Stimulated activated naive CD8-positive, alpha-beta T cell treated with anti-CD3 and anti-CD28 coated beads, Interleukin-15, Interleukin-2, amounts not matched to agents 100 ng/mL and 50 ng/mL, for 24 hours (primary cell): ENCODE results near the gene AIPL1.

Experiments used
- H3K27ac Mint-ChIP-seq: one replicate; pipeline ENCODE4 v1.8.0; 2021; ENCODE audit warnings: mild to moderate bottlenecking, mixed read lengths
- H3K27me3 Mint-ChIP-seq: one replicate; pipeline ENCODE4 v1.8.0; 2021; ENCODE audit warnings: mixed read lengths
- H3K36me3 Mint-ChIP-seq: one replicate; pipeline ENCODE4 v1.8.0; 2021; ENCODE audit warnings: low read depth, mixed read lengths
- H3K4me1 Mint-ChIP-seq: one replicate; pipeline ENCODE4 v1.8.0; 2021; ENCODE audit warnings: low read depth, mixed read lengths
- H3K4me3 Mint-ChIP-seq: one replicate; pipeline ENCODE4 v1.8.0; 2021; ENCODE audit warnings: mild to moderate bottlenecking, mixed read lengths
- H3K9me3 Mint-ChIP-seq: one replicate; pipeline ENCODE4 v1.8.0; 2021; ENCODE audit warnings: mixed read lengths

AIPL1 gene

GRCh38 chr17:6387442-6387841, 47.5 kb downstream of the AIPL1 start:
- Mint-ChIP-seq H3K27me3 (peaks cover 15% of the 10 kb centered on the region), H3K9me3 (no peaks in the 10 kb centered on the region), H3K4me1 (peaks cover 5% of the 10 kb centered on the region), H3K27ac (no peak overlapping the region), H3K4me3 (no peak overlapping the region), H3K36me3 (no peaks in the 10 kb centered on the region)

- H3K4me3 Mint-ChIP-seq = no peak overlapping the region
- peaks cover 5% of the 10 kb centered on the region for H3K4me1 Mint-ChIP-seq
- peaks cover 21% of the 10 kb centered on the region for H3K27me3 Mint-ChIP-seq
- no peaks in the 10 kb centered on the region for H3K36me3 Mint-ChIP-seq
- H3K9me3 Mint-ChIP-seq = no peaks in the 10 kb centered on the region
- no peak overlapping the region for H3K27ac Mint-ChIP-seq
These were observed 48.8 kb downstream of the AIPL1 start for GRCh38 chr17:6386041-6386630.

GRCh38 chr17:6384481-6384880, 50.4 kb downstream of the AIPL1 start:
- Mint-ChIP-seq H3K4me3 (no peak overlapping the region), H3K27me3 (peaks cover 21% of the 10 kb centered on the region), H3K9me3 (no peaks in the 10 kb centered on the region), H3K36me3 (no peaks in the 10 kb centered on the region), H3K27ac (peak overlapping the region; percentile 28), H3K4me1 (peaks cover 5% of the 10 kb centered on the region)

- H3K27ac Mint-ChIP-seq = no peak overlapping the region
These were observed 53.1 kb downstream of the AIPL1 start for GRCh38 chr17:6381526-6382465.

GRCh38 chr17:6380915-6381438, 53.9 kb downstream of the AIPL1 start:
- no peaks in the 10 kb centered on the region for H3K36me3 Mint-ChIP-seq
- H3K4me1 Mint-ChIP-seq = no peaks in the 10 kb centered on the region
- H3K27ac Mint-ChIP-seq = no peak overlapping the region
- H3K27me3 Mint-ChIP-seq = peaks cover 43% of the 10 kb centered on the region
- no peaks in the 10 kb centered on the region for H3K9me3 Mint-ChIP-seq
- H3K4me3 Mint-ChIP-seq = no peak overlapping the region

More at GRCh38 chr17:6381526-6382465, 53.1 kb downstream of the AIPL1 start:
- Mint-ChIP-seq H3K9me3 (no peaks in the 10 kb centered on the region), H3K36me3 (no peaks in the 10 kb centered on the region), H3K4me3 (no peak overlapping the region), H3K27me3 (peaks cover 44% of the 10 kb centered on the region), H3K4me1 (peaks cover 5% of the 10 kb centered on the region)

GRCh38 chr17:6377906-6378305, 57.0 kb downstream of the AIPL1 start:
- no peaks in the 10 kb centered on the region for H3K9me3 Mint-ChIP-seq
- H3K4me3 Mint-ChIP-seq = no peak overlapping the region
- no peaks in the 10 kb centered on the region for H3K36me3 Mint-ChIP-seq
- H3K4me1 Mint-ChIP-seq = peaks cover 20% of the 10 kb centered on the region
- H3K27me3 Mint-ChIP-seq = peaks cover 40% of the 10 kb centered on the region
- H3K27ac Mint-ChIP-seq = no peak overlapping the region

- Mint-ChIP-seq H3K4me1 (peaks cover 23% of the 10 kb centered on the region), H3K27me3 (peaks cover 45% of the 10 kb centered on the region), H3K4me3 (no peak overlapping the region), H3K9me3 (no peaks in the 10 kb centered on the region), H3K27ac (no peak overlapping the region), H3K36me3 (no peaks in the 10 kb centered on the region)
These were observed 58.0 kb downstream of the AIPL1 start for GRCh38 chr17:6376931-6377361.

- Mint-ChIP-seq H3K4me1 (peaks cover 23% of the 10 kb centered on the region), H3K4me3 (peak overlapping the region; percentile 44)
These were observed 60.1 kb downstream of the AIPL1 start for GRCh38 chr17:6374761-6375312.

GRCh38 chr17:6374271-6374691, 60.6 kb downstream of the AIPL1 start:
- H3K4me3 Mint-ChIP-seq = peak overlapping the region; percentile 44
- H3K27me3 Mint-ChIP-seq = peaks cover 55% of the 10 kb centered on the region
- H3K9me3 Mint-ChIP-seq = no peaks in the 10 kb centered on the region
- peak overlapping the region; percentile 84 for H3K27ac Mint-ChIP-seq
- H3K4me1 Mint-ChIP-seq = peaks cover 23% of the 10 kb centered on the region
- no peaks in the 10 kb centered on the region for H3K36me3 Mint-ChIP-seq

More at GRCh38 chr17:6374761-6375312, 60.1 kb downstream of the AIPL1 start:
- H3K9me3 Mint-ChIP-seq = no peaks in the 10 kb centered on the region
- peak overlapping the region; percentile 84 for H3K27ac Mint-ChIP-seq
- no peaks in the 10 kb centered on the region for H3K36me3 Mint-ChIP-seq
- peaks cover 53% of the 10 kb centered on the region for H3K27me3 Mint-ChIP-seq
